Heart left ventricle (tissue), 13 donors: ENCODE results near the gene ICA1.

Experiments
- POLR2A ChIP-seq, 2 donors: fragments of 450-650 bp; IDR thresholded peaks; one replicate each; pipeline ENCODE4 v1.6.1; 2017; ENCODE audit warnings: antibody characterized with exemption in 2 of 2, mild to moderate bottlenecking in 2 of 2, moderate library complexity in 2 of 2
- TF ChIP-seq, protein P1 (sequence below), 12 donors: fragments of 200-600 bp; sonication (generic) in 4 of 12; IDR thresholded peaks; one replicate each; pipeline versions ENCODE4 v1.5.0 to v1.8.0; 2018 to 2022; ENCODE audit warnings: antibody characterized with exemption in 12 of 12, mild to moderate bottlenecking in 5 of 12
- donor health status: ischemic (EF 13 %, LVEDD 7.1; RV severe dilation, severe dysfunction).
- donor health status: DM: no; HTN: yes; CAD: no.
- donor health status: DM: no; HTN: no; CAD: no.
- donor health status: ischemic (EF 25% LVEDD 6.9; RV normal size, moderate dysfunction).
- donor health status: ischemic (EF 25% LVEDD 5.7; RV mildly dilated, moderate dysfunction).
- donor health status: ischemic (EF 35%, LVEDD 5.7; RV mildly dilated, moderate dysfunction).
- donor health status: nonischemic (EF 11% LVEDD 7.7; RV severe dilation, severe dysfunction).
- donor health status: DM: yes; HTN: yes; CAD: no.
- donor health status: PGD.
- donor health status: ischemic (EF 29% LVEDD 5.4; RV normal size, mild dysfunction).
- donor health status: nonischemic (EF 23%, LVEDD 6.1; RV moderate dilation, normal function).

DNA sequence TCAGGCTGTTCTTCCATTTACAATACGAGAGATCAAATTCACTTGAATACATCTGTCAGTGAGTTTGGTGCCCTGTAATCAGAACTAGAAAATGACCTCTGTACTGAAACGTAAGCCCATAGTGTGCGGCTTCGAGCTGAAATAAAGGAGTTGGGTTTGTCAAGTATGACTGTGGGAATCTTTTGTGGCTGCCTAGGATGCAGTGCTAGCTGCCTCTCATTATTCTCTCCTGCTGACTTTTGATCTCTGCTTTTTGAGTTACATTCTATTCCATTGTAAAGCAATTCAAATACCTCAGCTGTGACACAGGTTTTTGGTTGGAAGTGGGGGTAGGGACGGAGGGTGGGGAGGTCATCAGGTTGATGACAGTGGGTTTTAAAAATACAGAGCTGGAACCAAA, 40.4 kb downstream of the ICA1 start:
- TF ChIP-seq, protein P1, sequence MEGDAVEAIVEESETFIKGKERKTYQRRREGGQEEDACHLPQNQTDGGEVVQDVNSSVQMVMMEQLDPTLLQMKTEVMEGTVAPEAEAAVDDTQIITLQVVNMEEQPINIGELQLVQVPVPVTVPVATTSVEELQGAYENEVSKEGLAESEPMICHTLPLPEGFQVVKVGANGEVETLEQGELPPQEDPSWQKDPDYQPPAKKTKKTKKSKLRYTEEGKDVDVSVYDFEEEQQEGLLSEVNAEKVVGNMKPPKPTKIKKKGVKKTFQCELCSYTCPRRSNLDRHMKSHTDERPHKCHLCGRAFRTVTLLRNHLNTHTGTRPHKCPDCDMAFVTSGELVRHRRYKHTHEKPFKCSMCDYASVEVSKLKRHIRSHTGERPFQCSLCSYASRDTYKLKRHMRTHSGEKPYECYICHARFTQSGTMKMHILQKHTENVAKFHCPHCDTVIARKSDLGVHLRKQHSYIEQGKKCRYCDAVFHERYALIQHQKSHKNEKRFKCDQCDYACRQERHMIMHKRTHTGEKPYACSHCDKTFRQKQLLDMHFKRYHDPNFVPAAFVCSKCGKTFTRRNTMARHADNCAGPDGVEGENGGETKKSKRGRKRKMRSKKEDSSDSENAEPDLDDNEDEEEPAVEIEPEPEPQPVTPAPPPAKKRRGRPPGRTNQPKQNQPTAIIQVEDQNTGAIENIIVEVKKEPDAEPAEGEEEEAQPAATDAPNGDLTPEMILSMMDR (IDR thresholded peaks at IDR 0.05), result no peak
- no peak for TF ChIP-seq POLR2A (IDR thresholded peaks at IDR 0.05)
